PFSK-1 (cell line): ENCODE measurements around the gene HCRT.

Experiments used
- FOXP2 ChIP-seq: optimal IDR thresholded peaks from 2 replicates; pipeline ENCODE3; 2011; ENCODE audit warnings: borderline replicate concordance, control low read depth, inconsistent platforms; ENCODE audit not compliant: insufficient read depth; ENCODE audit errors: extremely low read length, extremely low read depth
- POLR2AphosphoS5 ChIP-seq: IDR thresholded peaks from 2 replicates; pipeline ENCODE4 v1.6.1; 2012; ENCODE audit warnings: low read depth, mild to moderate bottlenecking, control low read depth, low read length, moderate library complexity
- REST ChIP-seq, 2 experiments: IDR thresholded peaks; 2 replicates each; pipeline versions ENCODE4 v1.6.1 to v1.8.0; 2011 to 2012; ENCODE audit warnings: low read depth in 2 of 2, low read length in 2 of 2, control low read depth in 1 of 2, inconsistent platforms in 1 of 2, mild to moderate bottlenecking in 1 of 2, moderate library complexity in 1 of 2; ENCODE audit not compliant: insufficient read depth in 1 of 2
- SIN3A ChIP-seq: IDR thresholded peaks from 2 replicates; pipeline ENCODE4 v1.6.1; 2012; ENCODE audit warnings: mild to moderate bottlenecking, low read length, moderate library complexity, borderline replicate concordance; ENCODE audit not compliant: insufficient read depth
- TAF1 ChIP-seq: IDR thresholded peaks from 2 replicates; pipeline ENCODE4 v1.6.1; 2012; ENCODE audit warnings: low read length, control low read depth, borderline replicate concordance; ENCODE audit not compliant: insufficient read depth

Gene HCRT

DNA sequence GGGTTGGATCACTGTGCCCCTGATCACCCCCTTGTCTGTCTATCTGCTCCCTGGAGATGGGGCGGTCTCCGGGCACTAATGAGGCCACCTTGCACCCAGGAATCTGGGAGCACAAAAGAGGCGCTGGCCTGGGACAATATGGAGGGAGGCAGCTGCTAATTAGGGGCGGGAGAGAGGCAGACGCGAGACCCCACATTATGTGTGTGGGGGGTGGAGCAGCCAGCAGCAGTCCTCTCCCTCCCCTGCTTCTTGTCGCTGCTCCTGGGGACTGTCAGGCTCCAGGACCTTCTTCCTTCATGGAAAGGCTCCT is 324 bp upstream of the HCRT start:
- TF ChIP-seq FOXP2 (no peak), SIN3A (no peak), TAF1 (no peak), POLR2AphosphoS5 (no peak), REST (IDR thresholded peaks at IDR 0.05; ENCODE audit: insufficient read depth in 1 of 2, low read depth in 2 of 2, low read length in 2 of 2) (no peak)

GRCh38 chr17:42183741-42184711 is 1.2 kb downstream of the HCRT start:
- TF ChIP-seq TAF1 (no peak), REST (IDR thresholded peaks at IDR 0.05; ENCODE audit: insufficient read depth in 1 of 2, low read depth in 2 of 2, low read length in 2 of 2) (no peak), POLR2AphosphoS5 (no peak), SIN3A (no peak), FOXP2 (no peak)

DNA sequence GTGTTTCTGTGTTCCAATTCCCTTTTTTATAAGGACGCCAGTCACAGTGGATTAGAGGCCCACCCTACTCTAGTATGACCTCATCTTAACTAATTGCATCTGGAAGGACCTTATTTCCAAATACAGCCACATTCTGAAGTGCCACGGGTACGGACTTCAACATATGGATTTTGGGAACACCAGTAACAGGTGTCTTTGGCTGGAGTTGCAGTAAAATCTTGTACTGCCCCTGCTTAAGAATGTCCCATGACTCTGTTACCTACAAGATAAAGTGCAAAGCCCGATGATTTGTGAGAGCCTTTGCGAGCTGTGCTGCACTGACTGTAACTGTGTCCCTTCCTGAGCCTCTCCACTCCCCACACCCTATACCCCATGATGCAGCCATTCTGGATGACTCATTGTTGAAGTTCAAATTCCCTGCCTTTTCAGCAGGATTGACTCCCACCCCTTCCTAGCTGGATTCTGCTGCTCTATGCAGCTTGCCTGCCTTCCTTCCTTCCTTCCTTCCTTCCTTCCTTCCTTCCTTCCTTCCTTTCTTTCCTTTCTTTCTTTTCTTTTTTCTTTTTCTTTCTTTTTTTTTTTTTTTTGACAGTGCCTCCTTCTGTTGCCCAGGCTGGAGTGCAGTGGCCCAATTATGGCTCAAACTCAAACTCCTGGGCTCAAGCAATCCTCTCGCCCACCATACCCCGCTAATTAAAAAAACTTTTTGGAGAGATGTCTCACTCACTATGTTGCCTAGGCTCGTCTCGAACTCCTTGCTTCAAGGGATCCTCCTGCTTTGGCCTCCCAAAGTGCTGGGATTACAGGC is 2.1 kb downstream of the HCRT start:
- no peak for TF ChIP-seq TAF1
- TF ChIP-seq FOXP2 = no peak
- TF ChIP-seq SIN3A = no peak
- TF ChIP-seq POLR2AphosphoS5 = no peak
- TF ChIP-seq REST (IDR thresholded peaks at IDR 0.05; ENCODE audit: insufficient read depth in 1 of 2, low read depth in 2 of 2, low read length in 2 of 2) = peak in 1 of 2 experiments; percentile 54; a peak in 1 of 4 replicates

DNA sequence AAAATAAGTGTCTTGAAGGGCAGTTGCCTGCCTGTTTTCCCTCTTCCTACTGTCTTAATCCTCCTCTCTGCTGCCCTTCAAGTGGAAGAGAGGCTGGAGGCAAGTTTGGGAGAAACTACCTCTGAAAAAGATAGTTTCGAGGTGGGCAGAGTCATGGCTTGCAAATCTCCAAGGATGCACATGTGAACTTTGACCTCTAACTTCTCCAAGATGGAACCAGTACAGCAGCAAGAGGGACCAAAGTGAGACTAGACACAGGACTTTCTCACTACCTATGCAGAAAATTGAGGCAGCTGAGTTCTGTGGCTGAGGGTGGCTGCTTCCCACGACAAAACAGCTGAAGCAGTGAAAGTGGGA is 3.4 kb downstream of the HCRT start:
- TF ChIP-seq SIN3A = no peak
- no peak for TF ChIP-seq TAF1
- TF ChIP-seq REST (IDR thresholded peaks at IDR 0.05; ENCODE audit: insufficient read depth in 1 of 2, low read depth in 2 of 2, low read length in 2 of 2) = no peak
- no peak for TF ChIP-seq POLR2AphosphoS5
- TF ChIP-seq FOXP2 = no peak
